C4-2B (cell line): Measurements from ENCODE around the gene TASOR2.

Experiments
- CTCF ChIP-seq: fragments of 450-650 bp; conservative IDR thresholded peaks from 2 replicates; pipeline ENCODE4 v1.5.1; 2017; ENCODE audit warnings: mild to moderate bottlenecking
- ZFX ChIP-seq: fragments of 450-650 bp; IDR thresholded peaks from 2 replicates; pipeline ENCODE4 v1.6.1; 2017

DNA sequence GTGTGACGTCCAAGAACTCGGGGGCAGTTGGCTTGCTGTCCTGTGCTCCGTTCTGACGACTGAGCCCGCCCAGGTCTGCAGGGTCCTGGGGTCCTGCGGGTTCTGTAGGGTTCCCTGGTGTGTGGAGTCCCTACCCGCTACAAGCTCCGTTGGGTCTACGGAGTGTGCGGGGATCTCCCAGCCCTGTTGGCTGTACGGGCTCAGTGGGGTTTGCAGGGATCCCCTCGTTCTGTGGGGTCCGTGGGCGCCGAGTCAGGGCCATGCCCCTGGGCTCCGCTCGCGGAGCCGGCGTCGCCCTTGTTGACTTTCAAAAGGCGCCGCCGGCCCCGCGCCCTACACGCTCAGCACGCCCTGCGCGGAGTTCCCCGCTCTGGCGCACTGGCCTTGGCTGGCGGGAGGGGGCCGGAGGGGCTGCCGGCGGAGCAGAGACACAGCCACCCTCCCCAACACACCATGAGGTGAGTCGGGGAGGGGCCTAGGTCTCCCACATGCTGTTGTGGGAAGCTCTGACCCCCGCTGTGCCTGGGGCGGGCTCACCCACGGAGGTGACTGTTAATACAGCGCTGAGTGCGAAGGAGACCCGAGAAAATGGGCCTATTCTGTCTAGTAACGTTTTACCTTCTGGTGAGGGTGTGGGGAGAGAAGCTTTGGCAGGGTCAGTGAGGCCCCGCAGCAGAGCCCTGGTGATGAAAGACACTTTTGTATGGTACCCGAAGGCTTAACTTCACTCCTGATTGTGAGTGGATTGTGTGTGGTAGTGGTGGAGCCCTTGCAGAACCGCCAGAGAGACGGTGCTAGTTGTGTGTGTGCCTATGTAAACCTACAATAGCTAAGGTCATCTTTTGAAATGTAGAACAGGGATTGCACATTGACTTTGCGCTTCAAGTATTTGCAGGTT lies 8.1 kb downstream of the TASOR2 start:
- TF ChIP-seq CTCF (no peak), ZFX (no peak)
